H1 (cell line): ENCODE data around the gene NUP107. TPM values are rescaled to one million over a fixed set of nuclear protein-coding genes. Genes with fewer than 3 reads are reported as not detected.

Experiments
- polyA plus RNA-seq, 7 experiments: library from polyadenylated mRNA; depleted of rRNA in 3 of 7; stranded (reverse) in 5 of 7; unstranded in 2 of 7; fragments of >200 nt in 5 of 7; fragments of 200-250 nt in 2 of 7; gene quantifications; 1 replicate in 5 of 7; 2 replicates in 1 of 7; 4 replicates in 1 of 7; pipeline versions ENCODE4 v1.2.1 to v1.2.3, GENCODE V29; 2011 to 2013; ENCODE audit warnings: missing spikeins in 2 of 7, mixed read lengths in 2 of 7
- total RNA-seq: library from RNA; stranded (reverse); fragmentation: NEBNext Ultra II Directional; extraction: Animal tissue kit (Norgen Biotek cat#: 25700); gene quantifications from 2 replicates; pipeline ENCODE4 v1.2.1, GENCODE V29; 2021

The NUP107 gene
- total and polyA plus RNA-seq, 2 of the 8 experiments (the other 6 are each of a cell fraction or from before 2014, with no cell fraction given) = 46.1 to 141 TPM

Other genes with a start within 250 kb of the NUP107 start
- 101 and 112 TPM in 2 replicates for gene RAP1B, start 76.1 kb upstream of the NUP107 start, total RNA-seq
- 40.7 and 61.4 TPM in 2 replicates for gene RAP1B, start 76.1 kb upstream of the NUP107 start, polyA plus RNA-seq (2011; rRNA removed)
- 10.0 and 12.9 TPM in 2 replicates for gene SLC35E3, start 59.2 kb downstream of the NUP107 start, total RNA-seq
- gene SLC35E3, start 59.2 kb downstream of the NUP107 start, polyA plus RNA-seq (2011; rRNA removed) = 9.7 and 10.9 TPM in 2 replicates
- gene MDM2, start 121.2 kb downstream of the NUP107 start, total RNA-seq = 115 and 134 TPM in 2 replicates
- 15.1 and 16.3 TPM in 2 replicates for gene MDM2, start 121.2 kb downstream of the NUP107 start, polyA plus RNA-seq (2011; rRNA removed)
- gene CPM, start 246.2 kb downstream of the NUP107 start, total RNA-seq = 1.1 and 3.1 TPM in 2 replicates
- gene CPM, start 246.2 kb downstream of the NUP107 start, polyA plus RNA-seq (2011; rRNA removed) = 0.33 and 0.85 TPM in 2 replicates